HG02852 (cell line): Measurements from ENCODE around the gene SPHK2.
A peak's percentile ranks its signal among the peaks of the same experiment; 100 is the strongest.
"Not testable (repeated sequence)": the region's sequence is repeated elsewhere in the genome, so short reads cannot be mapped to it uniquely, and the experiment has no call there.

Experiments used
- ATAC-seq: cut with Tn5 transposase; IDR thresholded peaks from one replicate; pipeline ENCODE4 v1.9.1; 2021; ENCODE audit warnings: mild to moderate bottlenecking, moderate library complexity; ENCODE audit not compliant: unreplicated experiment

Gene SPHK2

GRCh38 chr19:48618916-48619691, at the start of gene SPHK2, which contains the start of gene RPL18:
SPHK2 (plus strand) TSS chr19:48619506; CDS start chr19:48620515, 1,009 bp downstream.
RPL18 (minus strand) TSS chr19:48619178; CDS start chr19:48619143, 35 bp downstream.
- ATAC-seq, result peak; percentile 83

- no peak for ATAC-seq
Observed at GRCh38 chr19:48569814-48570213, 49.5 kb upstream of the SPHK2 start.

- no peak for ATAC-seq
Observed at GRCh38 chr19:48571378-48572162, 47.7 kb upstream of the SPHK2 start.

- no peak for ATAC-seq
Observed at GRCh38 chr19:48573163-48573505, 46.2 kb upstream of the SPHK2 start.

GRCh38 chr19:48575931-48576622, 43.2 kb upstream of the SPHK2 start:
- no peak for ATAC-seq

GRCh38 chr19:48577908-48578307, 41.4 kb upstream of the SPHK2 start:
- ATAC-seq, result not testable (repeated sequence)

GRCh38 chr19:48578891-48579290, 40.4 kb upstream of the SPHK2 start:
- no peak for ATAC-seq

- no peak for ATAC-seq
Observed at GRCh38 chr19:48582168-48582567, 37.1 kb upstream of the SPHK2 start.

GRCh38 chr19:48587387-48587786, 31.9 kb upstream of the SPHK2 start:
- no peak for ATAC-seq

GRCh38 chr19:48588670-48589401, 30.5 kb upstream of the SPHK2 start:
- no peak for ATAC-seq

- ATAC-seq, result no peak
Observed at GRCh38 chr19:48591021-48591420, 28.3 kb upstream of the SPHK2 start.

- ATAC-seq, result no peak
Observed at GRCh38 chr19:48595171-48595570, 24.1 kb upstream of the SPHK2 start.

GRCh38 chr19:48595833-48596232, 23.5 kb upstream of the SPHK2 start:
- ATAC-seq, result no peak

- no peak for ATAC-seq
Observed at GRCh38 chr19:48596237-48596636, 23.1 kb upstream of the SPHK2 start.

GRCh38 chr19:48596679-48597465, 22.4 kb upstream of the SPHK2 start:
- ATAC-seq, result no peak

- no peak for ATAC-seq
Observed at GRCh38 chr19:48598996-48599700, 20.2 kb upstream of the SPHK2 start.

- ATAC-seq, result no peak
Observed at GRCh38 chr19:48600679-48601417, 18.5 kb upstream of the SPHK2 start.

- no peak for ATAC-seq
Observed at GRCh38 chr19:48603001-48603400, 16.3 kb upstream of the SPHK2 start.

- ATAC-seq, result no peak
Observed at GRCh38 chr19:48603449-48603848, 15.9 kb upstream of the SPHK2 start.
